ENCODE data around the gene DESI2. TPM values are rescaled to one million over a fixed set of nuclear protein-coding genes. Genes with fewer than 3 reads are reported as not detected.
A peak's percentile ranks its signal among the peaks of the same experiment; 100 is the strongest.

The DESI2 gene
- total RNA-seq, 2 donors from 2014 or later = 26.9 to 31.7 TPM

DNA sequence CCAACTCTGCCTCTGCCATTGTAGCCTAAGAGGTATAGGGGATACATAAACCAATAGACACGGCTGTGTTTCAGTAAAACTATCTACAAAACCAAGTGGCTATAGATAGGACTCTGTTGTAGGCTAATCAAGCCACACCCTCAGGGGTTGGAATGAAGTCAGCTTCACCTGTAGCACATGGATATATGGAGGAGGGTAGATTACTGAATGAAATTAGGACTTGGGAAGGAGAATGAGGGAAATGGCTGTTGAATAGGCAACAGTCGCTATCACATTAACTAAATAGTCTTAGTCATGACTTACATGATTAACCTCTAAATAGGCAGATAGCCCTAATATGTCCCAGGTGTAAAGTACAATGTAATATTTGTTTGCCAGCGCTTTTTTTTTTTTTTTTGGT, 49.7 kb downstream of the DESI2 start:
- H3K27me3 Mint-ChIP-seq = no peaks in the 10 kb centered on the region
- no peaks in the 10 kb centered on the region for H3K9me3 Mint-ChIP-seq
- peaks cover 0 to 5% of the 10 kb centered on the region in 2 donors for H3K4me1 Mint-ChIP-seq (ENCODE audit: low read depth in 2 of 2)
- H3K4me3 Mint-ChIP-seq = no peak overlapping the region
- DNase-seq (ENCODE audit: low spot score) (no peak), ATAC-seq (no peak)
- no peak overlapping the region for H3K27ac Mint-ChIP-seq
- H3K36me3 Mint-ChIP-seq = peaks cover 19% of the 10 kb centered on the region

DNA sequence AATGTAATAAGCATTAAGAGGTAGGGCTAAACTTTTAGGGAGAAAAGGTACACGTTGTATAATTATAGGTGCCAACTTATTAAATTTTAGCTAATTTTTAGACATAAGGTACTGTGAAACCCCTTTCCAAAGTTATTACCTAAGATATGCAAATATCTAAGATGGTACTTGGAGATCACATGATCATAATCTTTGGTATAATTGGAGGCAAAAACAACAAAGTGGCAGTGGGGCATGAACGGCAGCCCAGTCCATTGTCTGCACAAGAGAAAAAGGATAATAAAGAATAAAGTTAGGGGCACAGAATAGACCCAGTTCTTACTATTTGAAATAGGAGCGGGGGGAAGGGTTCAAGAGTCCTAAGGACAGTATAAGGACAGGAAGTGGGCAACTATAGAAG, 51.2 kb downstream of the DESI2 start:
- Mint-ChIP-seq H3K9me3 (no peaks in the 10 kb centered on the region), H3K27ac (no peak overlapping the region), H3K27me3 (no peaks in the 10 kb centered on the region), H3K4me1 (ENCODE audit: low read depth in 2 of 2) (peaks cover 0 to 3% of the 10 kb centered on the region in 2 donors), H3K4me3 (no peak overlapping the region), H3K36me3 (peaks cover 14% of the 10 kb centered on the region)
- DNase-seq (ENCODE audit: low spot score) = no peak
- ATAC-seq = no peak

DNA sequence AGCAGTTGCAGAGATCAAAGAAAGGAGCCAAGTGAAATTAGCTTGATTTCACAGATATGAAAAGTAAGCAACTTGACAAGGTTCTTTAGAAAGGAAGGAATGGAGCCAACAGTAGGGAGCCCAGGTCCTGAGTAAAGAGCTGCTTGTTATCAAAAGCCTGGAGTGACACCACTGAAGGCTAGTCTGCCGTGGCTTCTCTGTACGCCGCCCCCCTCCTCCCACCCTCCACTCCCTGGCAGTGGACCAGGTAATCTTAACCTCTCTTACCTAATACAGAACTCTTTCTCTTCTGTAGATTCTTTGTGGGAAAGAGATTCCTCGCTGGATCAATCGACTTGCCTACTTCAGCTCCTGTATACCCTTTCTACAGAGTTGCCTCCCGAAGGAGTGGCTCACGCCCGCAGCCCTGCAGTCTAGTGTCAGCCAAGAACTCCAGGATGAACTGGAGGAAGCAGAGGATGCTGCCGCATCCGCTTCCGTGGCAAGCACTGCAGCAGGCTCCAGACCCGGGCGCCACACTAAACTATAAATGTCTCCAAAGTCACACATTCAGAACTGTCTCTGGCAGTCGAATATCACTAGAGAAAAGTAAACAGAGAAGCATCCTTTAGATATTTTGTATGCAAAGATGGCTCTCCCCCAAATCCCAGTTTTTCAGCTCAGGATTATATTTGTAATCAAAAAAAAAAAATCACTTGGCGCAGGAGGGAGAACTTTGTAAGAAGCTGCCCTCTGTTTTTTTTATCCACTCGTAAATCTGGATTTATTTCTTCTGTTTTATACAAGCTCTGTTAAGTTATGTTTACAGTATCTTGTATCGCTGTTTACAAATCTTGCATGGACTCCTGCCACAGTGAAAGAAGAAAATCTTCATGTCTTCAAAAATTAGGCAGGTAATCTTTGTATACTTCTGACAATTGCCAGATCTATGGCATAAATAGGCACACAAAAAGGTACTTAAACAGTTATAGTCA, 52.6 kb downstream of the DESI2 start:
- no peak for DNase-seq (ENCODE audit: low spot score)
- H3K9me3 Mint-ChIP-seq = no peaks in the 10 kb centered on the region
- no peak overlapping the region for H3K4me3 Mint-ChIP-seq
- H3K27me3 Mint-ChIP-seq = no peaks in the 10 kb centered on the region
- peaks cover 3% of the 10 kb centered on the region for H3K36me3 Mint-ChIP-seq
- no peak overlapping the region for H3K27ac Mint-ChIP-seq
- ATAC-seq = no peak
- H3K4me1 Mint-ChIP-seq (ENCODE audit: low read depth in 2 of 2) = no peaks in the 10 kb centered on the region

DNA sequence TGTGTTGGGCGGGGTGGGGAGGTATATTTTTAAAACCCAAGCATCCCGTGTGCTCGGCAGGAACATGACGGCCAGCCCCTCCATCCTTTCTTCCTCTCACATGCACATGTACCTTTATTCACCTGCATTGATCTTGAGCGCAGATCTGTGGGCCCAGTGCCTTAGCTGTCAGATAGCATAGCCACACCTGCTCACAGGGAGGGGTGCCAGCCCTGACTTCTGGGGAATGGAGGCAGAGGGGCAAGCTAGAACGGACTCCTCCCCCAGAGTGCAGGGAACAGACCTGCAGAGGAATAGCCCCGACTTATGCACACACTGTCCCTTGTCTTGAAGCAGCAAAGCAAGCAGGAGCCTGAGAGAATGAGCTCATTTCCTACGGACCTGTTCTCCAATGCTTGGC, 56.1 kb downstream of the DESI2 start:
- no peaks in the 10 kb centered on the region for H3K9me3 Mint-ChIP-seq
- H3K4me3 Mint-ChIP-seq = no peak overlapping the region
- H3K27me3 Mint-ChIP-seq = no peaks in the 10 kb centered on the region
- H3K36me3 Mint-ChIP-seq = no peaks in the 10 kb centered on the region
- H3K4me1 Mint-ChIP-seq (ENCODE audit: low read depth in 2 of 2) = peaks cover 6% of the 10 kb centered on the region in 2 donors
- DNase-seq (ENCODE audit: low spot score) (no peak), ATAC-seq (no peak)
- H3K27ac Mint-ChIP-seq = no peak overlapping the region

DNA sequence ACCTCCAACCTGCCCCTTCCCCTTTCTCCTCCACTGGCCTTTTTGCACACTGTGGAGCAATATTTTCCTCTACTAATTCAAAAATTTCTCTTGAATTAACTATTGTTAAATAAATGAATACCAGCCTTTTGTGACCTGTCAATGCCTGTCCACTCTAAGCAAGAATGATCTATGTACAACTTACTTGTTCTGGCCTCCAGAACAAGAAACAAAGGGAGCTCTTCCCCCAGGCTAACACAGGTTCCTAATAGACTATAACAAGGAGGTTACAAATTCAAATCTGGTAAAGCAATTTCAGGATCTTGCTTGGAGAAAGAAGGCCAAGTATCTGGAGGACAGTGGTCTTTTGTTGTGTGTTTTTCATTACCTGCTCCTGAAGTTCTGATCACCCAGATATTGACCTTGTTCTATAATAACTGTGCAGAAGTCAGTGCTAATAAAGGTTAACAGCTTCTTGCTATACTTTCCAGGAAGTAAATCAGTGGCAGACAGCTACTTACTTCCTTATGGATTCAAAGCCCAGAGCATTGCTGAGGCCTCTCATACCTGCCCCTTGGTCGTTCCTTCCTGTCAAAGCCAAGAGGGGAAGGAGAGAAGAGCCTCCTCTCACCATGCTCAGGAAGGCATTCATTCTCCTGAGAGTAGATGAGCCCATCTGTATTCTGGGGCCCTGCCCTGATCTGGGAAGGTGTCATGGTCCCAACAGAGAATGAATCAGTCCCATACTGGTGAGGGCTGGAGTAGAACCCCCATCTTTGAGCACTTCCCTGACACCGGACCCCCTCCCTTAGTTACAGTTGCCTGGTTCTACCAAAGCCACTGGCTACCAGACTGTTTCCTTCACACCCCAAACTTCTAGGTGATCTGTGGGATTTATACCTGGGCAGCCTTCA, 56.8 kb downstream of the DESI2 start:
- H3K4me3 Mint-ChIP-seq = no peak overlapping the region
- H3K4me1 Mint-ChIP-seq (ENCODE audit: low read depth in 2 of 2) = peaks cover 6% of the 10 kb centered on the region in 2 donors
- ATAC-seq = no peak
- no peak for DNase-seq (ENCODE audit: low spot score)
- H3K36me3 Mint-ChIP-seq = no peaks in the 10 kb centered on the region
- no peak overlapping the region for H3K27ac Mint-ChIP-seq
- no peaks in the 10 kb centered on the region for H3K9me3 Mint-ChIP-seq
- no peaks in the 10 kb centered on the region for H3K27me3 Mint-ChIP-seq

DNA sequence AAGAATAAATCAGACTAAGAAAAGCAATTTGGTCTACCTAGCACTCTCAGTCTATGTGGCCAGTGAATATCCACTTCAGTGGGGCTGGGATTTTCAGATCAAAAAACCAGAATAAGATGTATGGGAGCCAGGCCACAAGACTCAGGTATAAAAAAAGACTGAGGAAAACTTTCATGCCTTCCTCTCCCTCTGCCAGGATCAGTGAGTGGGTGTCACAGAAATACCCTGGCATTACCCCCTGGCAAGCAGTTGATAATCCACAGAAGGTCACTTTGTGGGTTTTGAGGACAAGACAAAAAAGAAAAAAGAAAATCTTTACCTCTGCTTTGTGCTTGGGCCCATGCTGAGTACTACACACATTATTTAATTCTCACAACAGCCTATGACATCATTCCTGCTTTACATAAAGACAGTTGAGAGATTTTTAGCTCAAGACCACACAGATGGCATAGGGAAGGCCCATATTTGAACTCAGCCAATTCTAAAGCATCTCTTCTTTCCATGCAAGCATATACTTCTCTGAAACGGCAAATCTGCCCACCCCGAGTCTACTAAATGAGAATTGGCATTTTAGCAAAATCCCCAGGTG, 57.6 kb downstream of the DESI2 start:
- Mint-ChIP-seq H3K36me3 (no peaks in the 10 kb centered on the region), H3K27ac (no peak overlapping the region), H3K9me3 (no peaks in the 10 kb centered on the region), H3K4me1 (ENCODE audit: low read depth in 2 of 2) (peaks cover 6% of the 10 kb centered on the region in 2 donors), H3K4me3 (no peak overlapping the region), H3K27me3 (no peaks in the 10 kb centered on the region)
- DNase-seq (ENCODE audit: low spot score) = no peak
- ATAC-seq = no peak

DNA sequence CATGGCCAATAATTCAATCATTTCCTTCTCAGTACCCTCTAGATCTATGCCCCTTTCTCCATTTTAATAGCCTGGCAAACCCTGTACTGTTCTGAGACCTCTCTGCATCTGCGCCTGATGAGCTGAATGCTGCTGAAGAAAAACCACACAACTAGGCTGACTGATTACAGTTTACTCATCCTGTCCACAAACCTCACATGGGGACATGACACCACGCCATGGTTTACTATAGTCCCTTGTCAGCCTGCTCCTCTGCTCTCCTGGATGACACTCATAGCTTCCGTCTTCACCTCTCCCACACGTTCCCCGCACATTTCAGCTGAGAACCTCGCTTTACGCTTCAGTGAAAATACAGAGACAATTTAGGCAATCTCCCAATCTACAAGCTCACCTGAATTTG, 59.7 kb downstream of the DESI2 start:
- Mint-ChIP-seq H3K27ac (no peak overlapping the region), H3K9me3 (no peaks in the 10 kb centered on the region), H3K27me3 (no peaks in the 10 kb centered on the region), H3K4me1 (ENCODE audit: low read depth in 2 of 2) (peaks cover 6% of the 10 kb centered on the region in 2 donors), H3K36me3 (no peaks in the 10 kb centered on the region), H3K4me3 (no peak overlapping the region)
- DNase-seq (ENCODE audit: low spot score) (no peak), ATAC-seq (peak in 1 of 2 donors; percentile 81)

DNA sequence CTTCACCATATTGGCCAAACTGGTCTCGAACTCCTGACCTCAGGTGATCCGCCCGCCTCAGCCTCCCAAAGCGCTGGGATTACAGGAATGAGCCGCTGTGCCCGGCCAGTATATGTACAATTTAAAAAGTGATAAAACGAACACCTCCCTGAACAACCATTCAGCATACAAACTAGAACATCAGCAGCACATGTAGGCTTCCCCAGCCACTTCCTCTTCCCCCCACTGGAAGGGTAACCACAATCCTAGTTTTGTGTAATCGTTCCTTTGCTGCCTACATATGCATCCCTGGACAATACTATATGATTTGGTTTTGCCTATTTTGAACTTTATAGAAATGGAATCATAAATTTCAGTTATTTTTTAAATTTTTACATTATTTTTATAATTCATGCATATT, 60.4 kb downstream of the DESI2 start:
- no peaks in the 10 kb centered on the region for H3K27me3 Mint-ChIP-seq
- no peaks in the 10 kb centered on the region for H3K9me3 Mint-ChIP-seq
- no peak for ATAC-seq
- H3K4me3 Mint-ChIP-seq = no peak overlapping the region
- H3K4me1 Mint-ChIP-seq (ENCODE audit: low read depth in 2 of 2) = peaks cover 6% of the 10 kb centered on the region in 2 donors
- no peak for DNase-seq (ENCODE audit: low spot score)
- H3K27ac Mint-ChIP-seq = no peak overlapping the region
- H3K36me3 Mint-ChIP-seq = no peaks in the 10 kb centered on the region

DNA sequence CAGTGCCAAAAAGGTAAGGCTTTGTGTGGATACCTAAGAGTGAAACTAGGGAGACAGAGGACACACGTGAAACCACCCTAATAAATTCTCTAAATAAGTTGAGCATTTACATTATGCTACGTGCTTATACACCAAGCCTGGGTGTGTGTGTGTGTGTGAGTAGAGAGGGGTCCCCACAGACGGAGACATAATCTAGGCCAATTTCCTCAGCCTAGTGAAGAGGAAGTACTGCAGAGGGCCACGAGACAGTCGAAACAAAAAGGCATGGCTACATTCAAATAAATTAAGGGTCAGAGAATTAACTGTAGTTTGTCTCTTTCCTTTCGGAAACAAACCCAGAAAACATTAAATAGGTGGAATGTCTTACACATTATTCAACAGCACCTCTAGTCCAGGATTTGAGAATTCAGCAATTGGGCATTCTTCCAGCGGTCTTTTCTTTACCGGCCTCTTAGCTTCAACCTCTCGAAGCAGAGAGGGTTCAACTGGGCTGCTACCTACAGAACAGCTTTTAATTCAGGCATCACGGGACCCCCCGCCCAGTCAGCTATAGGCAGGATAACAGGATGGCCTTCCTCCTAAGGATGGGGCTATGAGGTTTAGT, 75.0 kb downstream of the DESI2 start:
- H3K27me3 Mint-ChIP-seq = peaks cover 6 to 12% of the 10 kb centered on the region in 2 donors
- ATAC-seq (no peak), DNase-seq (ENCODE audit: low spot score) (no peak)
- no peak overlapping the region for H3K4me3 Mint-ChIP-seq
- H3K27ac Mint-ChIP-seq = no peak overlapping the region
- peaks cover 5 to 12% of the 10 kb centered on the region in 2 donors for H3K4me1 Mint-ChIP-seq (ENCODE audit: low read depth in 2 of 2)
- no peaks in the 10 kb centered on the region for H3K36me3 Mint-ChIP-seq
- H3K9me3 Mint-ChIP-seq = no peaks in the 10 kb centered on the region

DNA sequence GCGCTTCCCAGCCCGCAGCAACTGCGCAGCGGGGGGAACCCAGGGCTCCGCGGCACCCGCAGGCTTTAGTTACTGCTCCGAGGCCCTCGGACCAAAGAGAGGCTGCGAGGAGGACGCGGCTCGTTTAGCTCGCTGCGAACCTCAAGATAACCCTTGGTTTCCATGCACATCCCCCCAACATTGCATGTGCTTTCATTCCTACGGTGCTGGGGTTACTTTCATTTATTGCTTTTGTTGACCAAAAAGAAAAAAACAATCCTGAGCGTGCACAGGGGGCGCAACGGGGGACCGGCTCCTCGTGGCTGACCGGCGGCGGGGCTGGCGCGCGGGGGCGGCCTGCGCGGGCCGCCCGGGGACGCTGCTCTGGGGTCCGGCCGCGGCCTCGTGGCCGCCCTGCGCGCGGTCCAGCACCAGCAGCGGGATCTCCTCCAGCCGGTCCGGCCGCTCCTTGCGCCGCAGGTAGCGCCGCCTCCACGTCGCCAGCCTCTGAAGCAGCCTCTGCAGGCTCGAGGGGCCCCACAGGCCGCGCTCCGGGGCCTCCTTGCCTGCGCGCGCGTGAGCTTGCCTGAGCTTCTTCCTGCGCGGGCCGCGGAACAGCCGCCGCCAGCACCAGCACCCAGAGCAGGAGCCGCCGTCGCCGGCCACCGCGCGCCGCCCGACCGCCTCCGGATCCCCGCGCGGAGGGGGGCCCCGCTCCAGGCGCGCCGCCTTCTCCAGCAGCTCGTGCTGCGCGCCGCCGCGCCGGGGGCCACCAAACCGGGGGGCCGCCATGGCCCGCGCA, 77.4 kb downstream of the DESI2 start:
- ATAC-seq (peak; percentile 74 to 80), DNase-seq (ENCODE audit: low spot score) (peak; percentile 63)
- H3K9me3 Mint-ChIP-seq = no peaks in the 10 kb centered on the region
- H3K36me3 Mint-ChIP-seq = no peaks in the 10 kb centered on the region
- no peak overlapping the region for H3K27ac Mint-ChIP-seq
- H3K4me3 Mint-ChIP-seq = peak overlapping the region; percentile 81
- H3K27me3 Mint-ChIP-seq = peaks cover 6 to 12% of the 10 kb centered on the region in 2 donors
- peaks cover 5 to 12% of the 10 kb centered on the region in 2 donors for H3K4me1 Mint-ChIP-seq (ENCODE audit: low read depth in 2 of 2)

DNA sequence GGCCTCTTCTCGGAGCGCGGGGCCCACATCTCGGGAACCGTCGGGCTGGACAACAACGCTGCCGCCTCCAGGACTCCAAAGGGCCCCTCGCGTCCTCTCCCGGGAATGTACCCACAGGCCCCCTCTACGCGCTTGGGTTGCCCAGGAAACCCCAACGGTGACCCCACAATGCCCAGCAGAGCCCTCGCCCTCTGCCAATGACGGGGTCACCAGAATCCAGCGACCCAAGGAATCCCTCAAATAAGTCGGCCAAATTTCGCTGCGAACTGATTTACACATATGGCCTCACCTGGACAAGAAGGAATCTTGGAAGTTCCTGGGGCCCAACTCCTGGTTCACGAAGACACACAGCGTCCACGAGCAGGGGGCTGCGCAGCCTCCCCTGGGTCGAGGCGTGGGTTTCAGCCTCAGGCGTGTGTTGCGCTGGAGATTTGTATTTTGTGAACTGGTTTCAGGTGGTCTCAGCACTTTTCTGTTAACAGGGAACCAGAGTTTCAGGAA, 78.1 kb downstream of the DESI2 start:
- H3K9me3 Mint-ChIP-seq = no peaks in the 10 kb centered on the region
- no peaks in the 10 kb centered on the region for H3K36me3 Mint-ChIP-seq
- peaks cover 6 to 12% of the 10 kb centered on the region in 2 donors for H3K27me3 Mint-ChIP-seq

DNA sequence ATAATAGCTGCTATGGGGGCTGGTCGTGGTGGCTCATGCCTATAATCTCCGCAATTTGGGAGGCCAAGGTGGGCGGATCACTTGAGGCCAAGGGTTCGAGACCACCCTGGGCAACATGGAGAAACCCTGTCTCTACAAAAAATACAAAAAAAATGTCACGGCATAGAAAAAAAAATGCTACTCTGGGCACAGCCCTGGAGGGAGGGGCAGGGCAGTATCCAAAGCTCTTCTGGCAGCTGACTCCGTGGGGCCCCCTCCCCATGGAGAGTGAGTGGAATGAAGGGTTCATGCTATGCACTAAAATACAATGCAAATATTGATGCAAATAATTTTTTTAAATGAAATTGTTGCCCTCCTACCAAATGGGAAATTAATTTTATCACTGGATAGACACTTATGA, 78.7 kb downstream of the DESI2 start:
- H3K4me3 Mint-ChIP-seq = no peak overlapping the region
- peaks cover 5 to 12% of the 10 kb centered on the region in 2 donors for H3K4me1 Mint-ChIP-seq (ENCODE audit: low read depth in 2 of 2)
- no peaks in the 10 kb centered on the region for H3K36me3 Mint-ChIP-seq
- no peak overlapping the region for H3K27ac Mint-ChIP-seq
- peaks cover 6 to 12% of the 10 kb centered on the region in 2 donors for H3K27me3 Mint-ChIP-seq
- no peak for ATAC-seq
- no peak for DNase-seq (ENCODE audit: low spot score)
- no peaks in the 10 kb centered on the region for H3K9me3 Mint-ChIP-seq

More for the DNA sequence above, 78.1 kb downstream of the DESI2 start:
- Mint-ChIP-seq H3K4me1 (ENCODE audit: low read depth in 2 of 2) (peaks cover 5 to 12% of the 10 kb centered on the region in 2 donors), H3K4me3 (peak overlapping the region; percentile 60), H3K27ac (no peak overlapping the region)
- no peak for DNase-seq (ENCODE audit: low spot score)
- no peak for ATAC-seq

Measured in natural killer cell treated with Interleukin-12 subunit alpha and Interleukin-12 subunit beta and Interleukin-15 and Interleukin-18, amount 100 ng/mL, for 72 hours (primary cell).